Measurements from ENCODE around the gene B3GNT2.

The B3GNT2 gene

GRCh38 chr2:62205554-62205953 lies 9.6 kb downstream of the B3GNT2 start:
- DNase-seq, result no peak

GRCh38 chr2:62206024-62206423 lies 10.1 kb downstream of the B3GNT2 start:
- DNase-seq, result no peak

- no peak for DNase-seq
Observed at GRCh38 chr2:62207491-62207890, 11.6 kb downstream of the B3GNT2 start.

- DNase-seq, result no peak
Observed at GRCh38 chr2:62208074-62208757, 12.3 kb downstream of the B3GNT2 start.

GRCh38 chr2:62208758-62209114 lies 12.8 kb downstream of the B3GNT2 start:
- no peak for DNase-seq

- no peak for DNase-seq
Observed at GRCh38 chr2:62209427-62209991, 13.6 kb downstream of the B3GNT2 start.

GRCh38 chr2:62215306-62216064 lies 19.6 kb downstream of the B3GNT2 start:
- no peak for DNase-seq

- DNase-seq, result no peak
Observed at GRCh38 chr2:62216113-62216512, 20.2 kb downstream of the B3GNT2 start.

GRCh38 chr2:62216616-62217015 lies 20.7 kb downstream of the B3GNT2 start:
- DNase-seq, result no peak

- DNase-seq, result no peak
Observed at GRCh38 chr2:62217421-62217820, 21.5 kb downstream of the B3GNT2 start.

- DNase-seq, result no peak
Observed at GRCh38 chr2:62217970-62218369, 22.1 kb downstream of the B3GNT2 start.

- DNase-seq, result no peak
Observed at GRCh38 chr2:62219407-62220159, 23.7 kb downstream of the B3GNT2 start.

- no peak for DNase-seq
Observed at GRCh38 chr2:62221141-62221540, 25.2 kb downstream of the B3GNT2 start.

GRCh38 chr2:62222171-62222570 lies 26.3 kb downstream of the B3GNT2 start:
- no peak for DNase-seq

- DNase-seq, result no peak
Observed at GRCh38 chr2:62222674-62223073, 26.8 kb downstream of the B3GNT2 start.

GRCh38 chr2:62224976-62225375 lies 29.1 kb downstream of the B3GNT2 start:
- DNase-seq, result no peak

GRCh38 chr2:62227386-62228075 lies 31.6 kb downstream of the B3GNT2 start:
- no peak for DNase-seq

GRCh38 chr2:62229082-62229605 lies 33.2 kb downstream of the B3GNT2 start:
- DNase-seq, result no peak

- DNase-seq, result no peak
Observed at GRCh38 chr2:62231541-62231940, 35.6 kb downstream of the B3GNT2 start.

GRCh38 chr2:62234755-62235655 lies 39.1 kb downstream of the B3GNT2 start:
- DNase-seq, result no peak

GRCh38 chr2:62236499-62236898 lies 40.6 kb downstream of the B3GNT2 start:
- DNase-seq, result no peak

GRCh38 chr2:62238236-62238635 lies 42.3 kb downstream of the B3GNT2 start:
- no peak for DNase-seq
